Right lobe of liver (tissue), 6 donors: ENCODE measurements around the gene GPATCH3. TPM values are rescaled to one million over a fixed set of nuclear protein-coding genes. Genes with fewer than 3 reads are reported as not detected.

Experiments used
- ATAC-seq, 4 donors: fragments of 200-7000 bp; cut with Tn5 transposase; one replicate each; pipeline ENCODE4 v1.9.1; 2020; ENCODE audit warnings: mild to moderate bottlenecking in 4 of 4, moderate library complexity in 4 of 4
- DNase-seq, 3 donors: peaks; one replicate each; pipeline ENCODE4 v3.0.0-alpha.2; 2020
- H3K27ac ChIP-seq, 3 donors: fragments of 200-600 bp; one replicate each; pipeline ENCODE4 v1.8.0; 2022
- H3K27me3 ChIP-seq, 2 donors: fragments of 200-600 bp; one replicate each; pipeline ENCODE4 v1.8.0; 2022
- H3K36me3 ChIP-seq, 4 donors: fragments of 200-600 bp; sonication (generic) in 1 of 4; one replicate each; pipeline versions ENCODE4 v1.5.1 to v1.8.0; 2017 to 2022; ENCODE audit warnings: control low read depth in 1 of 4
- H3K4me1 ChIP-seq, 4 donors: fragments of 200-600 bp; sonication (generic) in 1 of 4; one replicate each; pipeline versions ENCODE4 v1.5.1 to v1.8.0; 2017 to 2022; ENCODE audit warnings: control low read depth in 1 of 4
- H3K4me3 ChIP-seq, 3 donors: fragments of 200-600 bp; one replicate each; pipeline ENCODE4 v1.8.0; 2022
- H3K9me3 ChIP-seq, 4 donors: fragments of 200-600 bp; sonication (generic) in 1 of 4; one replicate each; pipeline versions ENCODE4 v1.5.1 to v1.8.0; 2017 to 2022; ENCODE audit warnings: control low read depth in 1 of 4
- POLR2A ChIP-seq: fragments of 450-650 bp; IDR thresholded peaks from one replicate; pipeline ENCODE4 v1.6.1; 2017; ENCODE audit warnings: antibody characterized with exemption, mild to moderate bottlenecking
- WGBS: methylation state at CpG from one replicate; pipeline ENCODE4 v1.1.6; 2018; ENCODE audit warnings: low coverage, low lambda C conversion rate; ENCODE audit not compliant: insufficient coverage; ENCODE audit errors: missing lambda C conversion rate; 5-methylcytosine and 5-hydroxymethylcytosine counted together
- intact Hi-C, 2 donors: fragments of 100-400 bp; cut with DNase I; formaldehyde crosslinking; loops; one replicate each; pipeline versions ENCODE4 v1.11.2 to v1.14.1; 2022
- total RNA-seq, 6 experiments: library from RNA; depleted of rRNA in 2 of 6; stranded (reverse); fragments of >200 nt in 2 of 6; fragmentation: NEBNext Ultra II Directional in 3 of 6; extraction: Animal tissue kit (Norgen Biotek cat#: 25700) in 3 of 6; gene quantifications; one replicate each; pipeline versions ENCODE4 v1.1.0 to v1.2.4, GENCODE V29; 2016 to 2023
- TF ChIP-seq, protein P1 (sequence below), 4 donors: fragments of 200-600 bp in 3 of 4; fragments of 450-650 bp in 1 of 4; IDR thresholded peaks; one replicate each; pipeline versions ENCODE4 v1.5.1 to v1.8.0; 2016 to 2022; ENCODE audit warnings: antibody characterized with exemption in 4 of 4, mild to moderate bottlenecking in 2 of 4
- donor health status: DM: no; HTN: yes; CAD: no.
- donor health status: DM: no; HTN: no; CAD: no.
- donor health status: DM: no; HTN: no; CAD: no.
- donor health status: DM: no; HTN: yes; CAD: no.
- donor health status: DM: no; HTN: yes; CAD: no.

The GPATCH3 gene
- total RNA-seq, 6 experiments from 2014 or later, result 6.0 to 8.1 (median 7.1) TPM

DNA sequence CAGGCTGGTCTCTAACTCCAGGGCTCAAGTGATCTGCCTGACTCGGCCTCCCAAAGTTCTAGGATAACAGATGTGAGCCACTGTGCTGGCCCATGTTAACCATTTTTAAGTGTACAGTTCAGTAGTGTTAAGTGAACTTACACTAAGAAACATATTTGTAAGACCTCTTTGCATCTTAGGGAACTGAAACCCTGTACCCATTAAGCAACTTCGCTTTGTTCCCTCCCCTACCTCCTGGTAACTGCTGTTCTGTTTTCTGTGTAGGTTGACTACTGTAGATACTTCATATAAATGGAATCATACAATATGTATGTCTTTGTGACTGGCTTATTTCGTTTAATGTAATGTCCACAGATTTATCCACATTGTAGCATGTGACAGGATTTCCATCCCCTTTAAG lies 32.3 kb upstream of the GPATCH3 start:
- no peak for TF ChIP-seq POLR2A
- TF ChIP-seq, protein P1, sequence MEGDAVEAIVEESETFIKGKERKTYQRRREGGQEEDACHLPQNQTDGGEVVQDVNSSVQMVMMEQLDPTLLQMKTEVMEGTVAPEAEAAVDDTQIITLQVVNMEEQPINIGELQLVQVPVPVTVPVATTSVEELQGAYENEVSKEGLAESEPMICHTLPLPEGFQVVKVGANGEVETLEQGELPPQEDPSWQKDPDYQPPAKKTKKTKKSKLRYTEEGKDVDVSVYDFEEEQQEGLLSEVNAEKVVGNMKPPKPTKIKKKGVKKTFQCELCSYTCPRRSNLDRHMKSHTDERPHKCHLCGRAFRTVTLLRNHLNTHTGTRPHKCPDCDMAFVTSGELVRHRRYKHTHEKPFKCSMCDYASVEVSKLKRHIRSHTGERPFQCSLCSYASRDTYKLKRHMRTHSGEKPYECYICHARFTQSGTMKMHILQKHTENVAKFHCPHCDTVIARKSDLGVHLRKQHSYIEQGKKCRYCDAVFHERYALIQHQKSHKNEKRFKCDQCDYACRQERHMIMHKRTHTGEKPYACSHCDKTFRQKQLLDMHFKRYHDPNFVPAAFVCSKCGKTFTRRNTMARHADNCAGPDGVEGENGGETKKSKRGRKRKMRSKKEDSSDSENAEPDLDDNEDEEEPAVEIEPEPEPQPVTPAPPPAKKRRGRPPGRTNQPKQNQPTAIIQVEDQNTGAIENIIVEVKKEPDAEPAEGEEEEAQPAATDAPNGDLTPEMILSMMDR (IDR thresholded peaks at IDR 0.05), result no peak
- Histone ChIP-seq H3K36me3 (peaks cover 0 to 41% (median 17%) of the 10 kb centered on the region in 4 donors), H3K27ac (no peak overlapping the region), H3K27me3 (no peaks in the 10 kb centered on the region), H3K4me1 (peaks cover 0 to 18% (median 7%) of the 10 kb centered on the region in 4 donors), H3K9me3 (no peaks in the 10 kb centered on the region), H3K4me3 (no peak overlapping the region)
- WGBS, result 87% methylated on average over 3 of the region's 3 CpGs
- peak in 3 of 4 donors; percentile 25 to 50 (median 36) for ATAC-seq
- intact Hi-C loops, result no loop called here
- DNase-seq, result no peak

DNA sequence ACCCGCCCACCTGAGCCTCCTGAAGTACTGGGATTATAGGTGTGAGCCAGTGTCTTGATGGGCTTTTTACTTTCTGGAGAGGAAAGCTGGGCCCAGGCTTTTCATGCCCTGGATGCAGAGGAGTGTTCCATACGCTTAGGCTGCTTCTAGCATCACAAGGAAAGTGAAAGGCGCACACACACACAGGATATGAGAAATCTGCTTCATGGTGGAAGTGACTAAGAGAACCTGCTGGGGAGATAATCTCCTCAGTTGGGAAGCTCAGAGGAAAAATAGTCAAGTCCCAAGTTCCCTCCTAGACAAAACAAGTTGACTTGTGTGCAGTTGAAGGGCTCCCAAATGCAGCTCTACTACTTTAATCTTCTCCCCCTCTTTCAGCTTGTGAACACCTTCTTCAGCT lies 23.4 kb upstream of the GPATCH3 start:
- H3K27ac ChIP-seq, result no peak overlapping the region
- H3K4me1 ChIP-seq, result peaks cover 0 to 22% (median 5%) of the 10 kb centered on the region in 4 donors
- intact Hi-C loops, result no loop called here
- H3K27me3 ChIP-seq, result no peaks in the 10 kb centered on the region
- H3K9me3 ChIP-seq, result no peaks in the 10 kb centered on the region
- ATAC-seq, result no peak
- no peak overlapping the region for H3K4me3 ChIP-seq
- DNase-seq, result no peak
- TF ChIP-seq, protein P1 (IDR thresholded peaks at IDR 0.05), result no peak
- no peak for TF ChIP-seq POLR2A
- H3K36me3 ChIP-seq, result peaks cover 0 to 50% (median 21%) of the 10 kb centered on the region in 4 donors
- 80% methylated on average over 3 of the region's 3 CpGs for WGBS

GRCh38 chr1:26922901-26923300 lies 22.6 kb upstream of the GPATCH3 start:
- 86% methylated on average over 3 of the region's 3 CpGs for WGBS
- H3K4me3 ChIP-seq, result peak overlapping the region; percentile 87 to 99 (median 94)
- H3K9me3 ChIP-seq, result no peaks in the 10 kb centered on the region
- intact Hi-C loops, result no loop called here
- peaks cover 0 to 41% (median 18%) of the 10 kb centered on the region in 4 donors for H3K36me3 ChIP-seq
- TF ChIP-seq, protein P1 (IDR thresholded peaks at IDR 0.05), result no peak
- TF ChIP-seq POLR2A, result no peak
- peaks cover 0 to 22% (median 5%) of the 10 kb centered on the region in 4 donors for H3K4me1 ChIP-seq
- ATAC-seq (peak in 1 of 4 donors; percentile 28), DNase-seq (no peak)
- H3K27ac ChIP-seq, result peak overlapping the region in 2 of 3 donors; percentile 94
- no peaks in the 10 kb centered on the region for H3K27me3 ChIP-seq

- Histone ChIP-seq H3K27ac (peak overlapping the region; percentile 87 to 94 (median 94)), H3K4me3 (peak overlapping the region; percentile 87 to 99 (median 94)), H3K4me1 (peaks cover 0 to 22% (median 5%) of the 10 kb centered on the region in 4 donors), H3K27me3 (no peaks in the 10 kb centered on the region), H3K36me3 (peaks cover 0 to 36% (median 15%) of the 10 kb centered on the region in 4 donors), H3K9me3 (no peaks in the 10 kb centered on the region)
- intact Hi-C loops, result no loop called here
- ATAC-seq (no peak), DNase-seq (no peak)
- 11% methylated on average over 6 of the region's 6 CpGs for WGBS
- TF ChIP-seq, protein P1 (IDR thresholded peaks at IDR 0.05), result no peak
- no peak for TF ChIP-seq POLR2A
Observed at GRCh38 chr1:26922431-26922729, 22.1 kb upstream of the GPATCH3 start.
